ENCODE data around the gene HHAT. TPM values are rescaled to one million over a fixed set of nuclear protein-coding genes. Genes with fewer than 3 reads are reported as not detected.

The HHAT gene
- total and polyA plus RNA-seq, 9 of the 15 experiments (the other 6 are each of a cell fraction or from before 2014, with no cell fraction given): 0.07 to 0.16 (median 0.13) TPM; not detected in 1

DNA sequence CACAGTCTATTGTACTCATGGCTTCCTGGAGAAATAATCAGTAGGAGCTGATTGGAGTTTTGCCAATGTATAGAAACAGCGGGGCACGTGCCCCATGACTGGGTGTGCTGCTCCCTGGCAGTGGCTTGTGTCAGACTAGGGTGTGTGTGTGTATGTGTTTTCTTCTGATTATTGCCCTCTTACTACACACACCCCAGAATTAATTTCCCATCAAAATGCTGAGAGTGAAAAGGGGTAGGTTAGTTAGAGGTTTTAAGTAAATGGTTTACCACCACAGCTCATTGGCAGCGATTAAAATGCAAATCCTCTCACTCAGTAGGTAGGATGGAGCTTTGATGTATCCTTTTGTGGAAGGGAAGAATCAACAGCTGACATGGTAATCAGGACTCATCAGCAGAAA is 29.9 kb downstream of the HHAT start:
- POLR2A ChIA-PET: no interaction called here
- Histone ChIP-seq H3K27me3 (ENCODE audit: control insufficient read depth in 2 of 2, insufficient read depth in 2 of 2, low read length in 2 of 2) (peaks cover 0 to 4% of the 10 kb centered on the region in 2 experiments; a peak in 1 of 5 replicates), H3K9me1 (ENCODE audit: control insufficient read depth, insufficient read depth, low read length) (no peaks in the 10 kb centered on the region), H3K36me3 (ENCODE audit: control insufficient read depth, insufficient read depth, low read length) (no peaks in the 10 kb centered on the region), H4K20me1 (replicated peaks; ENCODE audit: control insufficient read depth, insufficient read depth, low read length) (no peaks in the 10 kb centered on the region), H3K79me2 (ENCODE audit: control insufficient read depth, insufficient read depth, low read length) (no peaks in the 10 kb centered on the region), H2AFZ (ENCODE audit: low read depth, low read length) (no peak overlapping the region), H3K27ac (ENCODE audit: extremely low read depth, low read depth, low read length) (no peak overlapping the region), H3K4me1 (replicated peaks in 1 of 2; ENCODE audit: control insufficient read depth in 2 of 2, insufficient read depth in 2 of 2, low read length in 2 of 2) (no peaks in the 10 kb centered on the region), H3K4me3 (no peak overlapping the region), H3K9me3 (replicated peaks; ENCODE audit: control insufficient read depth, insufficient read depth, low read depth, low read length) (no peaks in the 10 kb centered on the region), H3K9ac (ENCODE audit: insufficient read depth in 1 of 2, low read depth in 2 of 2, low read length in 2 of 2) (no peak overlapping the region), H3K4me2 (ENCODE audit: insufficient read depth, low read length) (no peak overlapping the region)
- no peak for ATAC-seq
- WGBS (ENCODE audit: insufficient coverage, low coverage, missing lambda C conversion rate): 0% methylated on average over 3 of the region's 3 CpGs
- no peak for DNase-seq (ENCODE audit: extremely low read depth in 1 of 4, low spot score in 3 of 4)
- TF ChIP-seq ZNF121 (CRISPR knock-in tag; conservative IDR thresholded peaks at IDR 0.05): no peak
- TF ChIP-seq, protein P1, sequence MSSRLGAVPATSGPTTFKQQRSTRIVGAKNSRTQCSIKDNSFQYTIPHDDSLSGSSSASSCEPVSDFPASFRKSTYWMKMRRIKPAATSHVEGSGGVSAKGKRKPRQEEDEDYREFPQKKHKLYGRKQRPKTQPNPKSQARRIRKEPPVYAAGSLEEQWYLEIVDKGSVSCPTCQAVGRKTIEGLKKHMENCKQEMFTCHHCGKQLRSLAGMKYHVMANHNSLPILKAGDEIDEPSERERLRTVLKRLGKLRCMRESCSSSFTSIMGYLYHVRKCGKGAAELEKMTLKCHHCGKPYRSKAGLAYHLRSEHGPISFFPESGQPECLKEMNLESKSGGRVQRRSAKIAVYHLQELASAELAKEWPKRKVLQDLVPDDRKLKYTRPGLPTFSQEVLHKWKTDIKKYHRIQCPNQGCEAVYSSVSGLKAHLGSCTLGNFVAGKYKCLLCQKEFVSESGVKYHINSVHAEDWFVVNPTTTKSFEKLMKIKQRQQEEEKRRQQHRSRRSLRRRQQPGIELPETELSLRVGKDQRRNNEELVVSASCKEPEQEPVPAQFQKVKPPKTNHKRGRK (tag; IDR thresholded peaks at IDR 0.05): no peak
- TF ChIP-seq NUFIP1 (IDR thresholded peaks at IDR 0.05; ENCODE audit: partially characterized antibody): no peak
- TF ChIP-seq RNF2 (IDR thresholded peaks at IDR 0.05): no peak
- TF ChIP-seq SOX6 (IDR thresholded peaks at IDR 0.05): no peak
- no peak for TF ChIP-seq ZNF239 (CRISPR knock-in tag; IDR thresholded peaks at IDR 0.05)
- TF ChIP-seq NFRKB (IDR thresholded peaks at IDR 0.05; ENCODE audit: low read depth): no peak
- TF ChIP-seq, protein P2, sequence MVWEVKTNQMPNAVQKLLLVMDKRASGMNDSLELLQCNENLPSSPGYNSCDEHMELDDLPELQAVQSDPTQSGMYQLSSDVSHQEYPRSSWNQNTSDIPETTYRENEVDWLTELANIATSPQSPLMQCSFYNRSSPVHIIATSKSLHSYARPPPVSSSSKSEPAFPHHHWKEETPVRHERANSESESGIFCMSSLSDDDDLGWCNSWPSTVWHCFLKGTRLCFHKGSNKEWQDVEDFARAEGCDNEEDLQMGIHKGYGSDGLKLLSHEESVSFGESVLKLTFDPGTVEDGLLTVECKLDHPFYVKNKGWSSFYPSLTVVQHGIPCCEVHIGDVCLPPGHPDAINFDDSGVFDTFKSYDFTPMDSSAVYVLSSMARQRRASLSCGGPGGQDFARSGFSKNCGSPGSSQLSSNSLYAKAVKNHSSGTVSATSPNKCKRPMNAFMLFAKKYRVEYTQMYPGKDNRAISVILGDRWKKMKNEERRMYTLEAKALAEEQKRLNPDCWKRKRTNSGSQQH (CRISPR knock-in tag; IDR thresholded peaks at IDR 0.05): no peak
- no peak for TF ChIP-seq CTBP1 (IDR thresholded peaks at IDR 0.05; ENCODE audit: borderline replicate concordance)
- no peak for TF ChIP-seq MAFK (IDR thresholded peaks at IDR 0.05; ENCODE audit: low read length)
- TF ChIP-seq HDAC1 (IDR thresholded peaks at IDR 0.05): no peak
- TF ChIP-seq PHF20 (IDR thresholded peaks at IDR 0.05; ENCODE audit: partially characterized antibody): no peak
- no peak for TF ChIP-seq CCNT2 (IDR thresholded peaks at IDR 0.05; ENCODE audit: borderline replicate concordance, extremely low read depth, insufficient read length, low read depth, low read length)
- TF ChIP-seq MBD2 (IDR thresholded peaks at IDR 0.05; ENCODE audit: borderline replicate concordance, low read depth): no peak
- TF ChIP-seq, protein P3, sequence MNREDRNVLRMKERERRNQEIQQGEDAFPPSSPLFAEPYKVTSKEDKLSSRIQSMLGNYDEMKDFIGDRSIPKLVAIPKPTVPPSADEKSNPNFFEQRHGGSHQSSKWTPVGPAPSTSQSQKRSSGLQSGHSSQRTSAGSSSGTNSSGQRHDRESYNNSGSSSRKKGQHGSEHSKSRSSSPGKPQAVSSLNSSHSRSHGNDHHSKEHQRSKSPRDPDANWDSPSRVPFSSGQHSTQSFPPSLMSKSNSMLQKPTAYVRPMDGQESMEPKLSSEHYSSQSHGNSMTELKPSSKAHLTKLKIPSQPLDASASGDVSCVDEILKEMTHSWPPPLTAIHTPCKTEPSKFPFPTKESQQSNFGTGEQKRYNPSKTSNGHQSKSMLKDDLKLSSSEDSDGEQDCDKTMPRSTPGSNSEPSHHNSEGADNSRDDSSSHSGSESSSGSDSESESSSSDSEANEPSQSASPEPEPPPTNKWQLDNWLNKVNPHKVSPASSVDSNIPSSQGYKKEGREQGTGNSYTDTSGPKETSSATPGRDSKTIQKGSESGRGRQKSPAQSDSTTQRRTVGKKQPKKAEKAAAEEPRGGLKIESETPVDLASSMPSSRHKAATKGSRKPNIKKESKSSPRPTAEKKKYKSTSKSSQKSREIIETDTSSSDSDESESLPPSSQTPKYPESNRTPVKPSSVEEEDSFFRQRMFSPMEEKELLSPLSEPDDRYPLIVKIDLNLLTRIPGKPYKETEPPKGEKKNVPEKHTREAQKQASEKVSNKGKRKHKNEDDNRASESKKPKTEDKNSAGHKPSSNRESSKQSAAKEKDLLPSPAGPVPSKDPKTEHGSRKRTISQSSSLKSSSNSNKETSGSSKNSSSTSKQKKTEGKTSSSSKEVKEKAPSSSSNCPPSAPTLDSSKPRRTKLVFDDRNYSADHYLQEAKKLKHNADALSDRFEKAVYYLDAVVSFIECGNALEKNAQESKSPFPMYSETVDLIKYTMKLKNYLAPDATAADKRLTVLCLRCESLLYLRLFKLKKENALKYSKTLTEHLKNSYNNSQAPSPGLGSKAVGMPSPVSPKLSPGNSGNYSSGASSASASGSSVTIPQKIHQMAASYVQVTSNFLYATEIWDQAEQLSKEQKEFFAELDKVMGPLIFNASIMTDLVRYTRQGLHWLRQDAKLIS (CRISPR knock-in tag; IDR thresholded peaks at IDR 0.05): no peak
- TF ChIP-seq ZSCAN32 (CRISPR knock-in tag; IDR thresholded peaks at IDR 0.05): no peak
- TF ChIP-seq EP300 (IDR thresholded peaks at IDR 0.05; ENCODE audit: low read length): no peak
- no TSS peak for BruUV-seq (replicated peaks)
- in situ Hi-C loops (cut with MboI): no loop called here
- intact Hi-C loops (cut with micrococcal nuclease): no loop called here
- no peak for FAIRE-seq
- CTCF ChIA-PET (ENCODE audit: low intra/inter-chr PET ratio): no interaction called here
